Skeletal muscle tissue (tissue), 4 donors: ENCODE data around the gene HACL1. TPM values are rescaled to one million over a fixed set of nuclear protein-coding genes. Genes with fewer than 3 reads are reported as not detected.
"Not testable (repeated sequence)": the region's sequence is repeated elsewhere in the genome, so short reads cannot be mapped to it uniquely, and the experiment has no call there.

ENCODE experiments used
- H3K27ac ChIP-seq: one replicate; pipeline ENCODE4 v1.7.0; 2013; ENCODE audit warnings: mild to moderate bottlenecking, low read depth, low read length, inconsistent platforms
- H3K27me3 ChIP-seq, 3 donors: one replicate each; pipeline ENCODE4 v1.7.0; 2013; ENCODE audit warnings: low read length in 3 of 3; ENCODE audit not compliant: control insufficient read depth in 3 of 3, insufficient read depth in 3 of 3
- H3K36me3 ChIP-seq, 3 donors: one replicate each; pipeline ENCODE4 v1.7.0; 2013; ENCODE audit warnings: low read length in 3 of 3; ENCODE audit not compliant: control insufficient read depth in 3 of 3, insufficient read depth in 3 of 3
- H3K4me1 ChIP-seq, 3 donors: one replicate each; pipeline ENCODE4 v1.7.0; 2013; ENCODE audit warnings: low read length in 3 of 3, mild to moderate bottlenecking in 3 of 3; ENCODE audit not compliant: control insufficient read depth in 3 of 3, insufficient read depth in 3 of 3
- H3K4me3 ChIP-seq, 3 donors: one replicate each; pipeline ENCODE4 v1.7.0; 2013; ENCODE audit warnings: low read length in 3 of 3
- H3K9ac ChIP-seq, 3 donors: one replicate each; pipeline ENCODE4 v1.7.0; 2013; ENCODE audit warnings: low read length in 3 of 3, mild to moderate bottlenecking in 3 of 3, moderate library complexity in 2 of 3, low read depth in 1 of 3
- H3K9me3 ChIP-seq, 3 donors: one replicate each; pipeline ENCODE4 v1.7.0; 2013; ENCODE audit warnings: low read length in 3 of 3; ENCODE audit not compliant: control insufficient read depth in 3 of 3
- total RNA-seq: library from RNA; depleted of rRNA; stranded (reverse); fragments of >200 nt; gene quantifications from one replicate; pipeline ENCODE4 v1.2.3, GENCODE V29; 2014
- donor health status: Osteomylitis.

Gene HACL1
- total RNA-seq, 1 donor from 2014 or later = 16.7 TPM

DNA sequence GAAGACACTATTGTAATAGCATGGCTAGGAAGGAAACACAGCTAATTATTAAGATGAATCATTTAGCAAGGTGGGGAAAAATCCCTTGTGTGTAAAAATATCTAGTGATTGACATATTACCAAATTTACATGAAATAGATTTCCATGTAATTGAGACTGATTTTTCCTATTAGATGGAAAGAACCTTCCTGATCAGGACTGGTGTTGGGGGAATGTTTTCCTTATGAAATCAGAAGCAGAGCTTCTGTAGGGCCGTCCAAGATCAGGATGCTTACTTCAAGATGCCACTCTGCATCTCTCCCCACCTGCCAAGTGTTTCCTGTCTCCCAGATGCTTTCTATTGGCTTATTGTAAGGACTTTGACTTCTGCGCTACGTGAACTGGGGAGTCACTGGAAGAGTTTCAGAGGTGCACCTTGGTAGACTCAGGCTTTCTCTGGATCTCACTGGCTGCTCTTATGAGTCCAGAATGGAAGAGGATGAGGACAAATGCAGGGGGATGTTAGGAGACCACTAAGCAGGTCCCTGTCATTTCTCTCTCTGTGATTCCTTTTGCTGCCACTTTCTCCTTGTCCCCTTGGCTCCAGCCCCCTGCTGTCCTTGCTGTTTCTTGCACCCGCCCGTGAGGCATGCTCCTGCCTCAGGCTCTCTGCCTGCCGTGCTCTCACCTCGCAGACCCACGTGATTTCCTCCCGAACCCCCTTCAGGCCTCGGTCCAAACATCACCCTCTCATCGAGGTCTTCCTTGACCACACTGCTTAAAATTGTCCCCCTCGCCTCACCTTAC lies 30.2 kb upstream of the HACL1 start:
- peaks cover 42 to 57% (median 48%) of the 10 kb centered on the region in 3 donors for H3K4me1 ChIP-seq
- H3K9ac ChIP-seq = peak overlapping the region in 1 of 3 donors; percentile 34
- peak overlapping the region; percentile 61 for H3K27ac ChIP-seq

DNA sequence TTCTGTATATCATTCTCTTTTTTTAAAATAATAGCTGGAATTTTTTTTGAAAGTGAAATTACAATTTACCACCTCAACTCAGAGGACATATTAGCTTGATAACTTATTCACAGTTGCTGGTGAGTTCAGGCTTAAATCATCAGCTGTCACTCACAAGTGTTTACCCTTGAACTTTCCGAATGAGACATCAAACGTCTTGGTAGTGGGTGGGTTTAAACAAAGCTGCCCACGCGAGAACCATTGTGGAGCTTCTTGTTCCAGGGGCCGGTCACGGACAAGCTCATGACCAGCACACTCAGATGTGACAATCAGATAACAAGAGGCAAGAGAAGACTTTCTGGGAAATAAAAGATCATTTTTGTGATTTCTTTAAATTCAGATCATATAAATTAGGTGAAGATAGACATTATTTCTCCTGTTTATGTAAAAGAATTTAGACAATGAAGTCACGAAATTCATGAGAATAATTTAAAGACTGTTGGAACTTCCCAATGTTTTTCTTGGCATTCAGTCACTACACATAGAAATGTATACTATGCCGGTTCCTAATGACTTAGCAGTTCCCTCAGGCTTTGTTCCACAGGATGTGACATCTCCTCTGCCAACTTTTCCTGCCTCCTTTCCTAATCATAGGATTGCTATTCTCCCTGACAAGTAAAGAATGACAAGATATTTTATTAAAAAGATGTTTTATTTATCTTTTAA lies 29.4 kb upstream of the HACL1 start:
- Histone ChIP-seq H3K36me3 (peaks cover 0 to 3% (median 0%) of the 10 kb centered on the region in 3 donors), H3K27me3 (no peaks in the 10 kb centered on the region), H3K4me1 (peaks cover 35 to 50% (median 40%) of the 10 kb centered on the region in 3 donors), H3K4me3 (peak overlapping the region; percentile 35 to 63 (median 57)), H3K9ac (peak overlapping the region; percentile 52 to 63 (median 62)), H3K27ac (peak overlapping the region; percentile 86), H3K9me3 (no peaks in the 10 kb centered on the region)

More for the DNA sequence above, 30.2 kb upstream of the HACL1 start:
- Histone ChIP-seq H3K27me3 (no peaks in the 10 kb centered on the region), H3K4me3 (no peak overlapping the region), H3K9me3 (no peaks in the 10 kb centered on the region), H3K36me3 (peaks cover 0 to 3% (median 0%) of the 10 kb centered on the region in 3 donors)

DNA sequence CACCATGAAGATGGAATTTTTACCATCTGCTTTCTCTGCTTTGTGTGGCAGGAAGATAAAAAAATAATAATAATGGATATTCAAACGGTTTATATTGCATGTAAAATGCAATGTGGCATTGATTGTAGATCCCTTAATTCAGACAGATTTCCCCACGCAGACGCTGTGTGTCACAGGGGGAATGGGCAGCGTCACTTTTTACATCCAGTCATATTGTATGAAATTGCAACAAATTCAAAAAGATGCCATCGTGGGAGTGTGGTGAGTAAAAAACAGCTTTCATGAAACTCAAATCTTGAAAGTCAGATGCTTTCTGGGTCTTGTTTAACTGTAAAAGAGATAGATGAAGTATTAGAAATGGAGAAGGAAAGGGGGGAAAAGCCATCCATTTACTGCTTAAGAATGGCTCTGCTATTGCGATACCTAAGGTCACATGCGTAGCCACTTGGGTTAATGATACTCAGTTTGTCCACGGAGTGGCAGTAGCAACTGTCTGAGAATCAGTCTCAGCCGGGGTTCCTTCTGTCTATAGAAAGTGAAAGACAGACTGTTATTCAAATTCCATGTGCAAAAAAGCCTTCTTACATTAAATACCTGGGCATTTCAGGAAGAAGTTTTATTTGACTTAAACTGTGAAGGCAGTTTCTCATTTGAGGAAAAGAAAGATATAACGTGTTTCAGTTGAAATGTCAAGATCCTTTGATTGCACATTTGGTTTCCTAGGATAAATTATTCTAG lies 28.7 kb upstream of the HACL1 start:
- Histone ChIP-seq H3K36me3 (peaks cover 0 to 3% (median 0%) of the 10 kb centered on the region in 3 donors), H3K4me1 (peaks cover 28 to 43% (median 33%) of the 10 kb centered on the region in 3 donors), H3K27ac (peak overlapping the region; percentile 86), H3K9me3 (no peaks in the 10 kb centered on the region), H3K4me3 (peak overlapping the region; percentile 35 to 63 (median 57)), H3K27me3 (no peaks in the 10 kb centered on the region), H3K9ac (peak overlapping the region; percentile 52 to 63 (median 62))

DNA sequence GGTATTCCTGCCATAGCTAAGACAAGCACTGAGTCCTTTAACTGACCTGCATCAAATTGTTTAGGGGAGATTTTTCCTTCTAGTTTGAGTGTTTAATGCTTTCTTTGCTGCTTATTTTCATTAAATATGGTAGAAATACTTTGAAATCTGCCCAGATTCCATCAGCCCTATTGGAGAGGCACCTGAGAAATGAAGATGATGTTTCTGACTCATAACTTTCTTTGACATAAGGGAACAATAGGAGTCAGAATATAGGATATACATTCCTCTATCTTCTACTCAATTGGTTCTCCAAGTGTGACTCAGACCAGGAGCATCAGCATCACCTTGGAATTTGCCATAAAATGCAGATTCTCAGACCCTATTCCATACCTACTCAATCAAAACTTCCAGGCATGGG lies 27.6 kb upstream of the HACL1 start:
- Histone ChIP-seq H3K4me3 (no peak overlapping the region), H3K36me3 (peaks cover 0 to 3% (median 0%) of the 10 kb centered on the region in 3 donors), H3K4me1 (peaks cover 17 to 33% (median 23%) of the 10 kb centered on the region in 3 donors), H3K27me3 (no peaks in the 10 kb centered on the region), H3K27ac (no peak overlapping the region), H3K9me3 (no peaks in the 10 kb centered on the region), H3K9ac (no peak overlapping the region)

DNA sequence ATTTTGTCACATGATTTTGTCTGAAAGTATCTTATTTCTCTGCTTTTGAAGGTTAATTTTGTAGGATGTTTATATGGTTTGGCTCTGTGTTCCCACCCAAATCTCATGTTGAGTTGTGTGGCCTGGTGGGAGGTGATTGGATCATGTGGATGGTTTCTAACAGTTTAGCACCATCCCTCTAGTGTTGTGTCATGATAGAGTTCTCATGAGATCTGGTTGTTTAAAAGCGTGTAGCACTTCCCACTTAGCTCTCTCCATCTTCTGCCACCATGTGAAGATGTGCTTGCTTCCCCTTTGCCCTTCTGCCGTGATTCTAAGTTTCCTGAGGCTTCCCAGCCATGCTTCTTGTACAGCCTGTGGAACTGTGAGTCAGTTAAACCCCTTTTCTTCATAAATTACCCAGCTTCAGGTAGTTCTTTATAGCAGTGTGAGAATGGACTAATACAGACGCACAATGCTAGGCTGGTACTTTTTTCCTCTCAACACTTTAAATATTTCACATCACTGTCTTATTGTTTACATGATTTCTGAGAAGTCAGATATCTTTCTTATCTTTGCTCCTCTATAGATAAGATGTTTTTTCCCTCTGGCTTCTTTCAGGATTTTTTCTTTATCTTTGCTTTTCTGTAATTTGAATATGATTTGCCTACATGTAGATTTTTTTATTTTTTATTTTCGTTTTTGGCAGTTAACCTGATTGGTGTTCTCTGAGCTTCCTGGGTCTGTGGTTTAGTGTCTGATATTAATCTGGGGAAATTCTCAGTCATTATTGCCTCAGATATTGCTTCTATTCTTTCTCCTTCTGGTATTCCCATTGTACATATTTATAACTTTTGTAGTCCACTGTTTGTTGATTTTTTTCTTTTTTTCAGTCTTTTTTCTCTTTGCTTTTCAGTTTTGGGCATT lies 22.4 kb upstream of the HACL1 start:
- no peak overlapping the region for H3K4me3 ChIP-seq
- H3K27me3 ChIP-seq = no peaks in the 10 kb centered on the region
- no peak overlapping the region for H3K9ac ChIP-seq
- no peak overlapping the region for H3K27ac ChIP-seq
- H3K4me1 ChIP-seq = no peaks in the 10 kb centered on the region
- peaks cover 0 to 10% (median 5%) of the 10 kb centered on the region in 3 donors for H3K36me3 ChIP-seq
- H3K9me3 ChIP-seq = no peaks in the 10 kb centered on the region

DNA sequence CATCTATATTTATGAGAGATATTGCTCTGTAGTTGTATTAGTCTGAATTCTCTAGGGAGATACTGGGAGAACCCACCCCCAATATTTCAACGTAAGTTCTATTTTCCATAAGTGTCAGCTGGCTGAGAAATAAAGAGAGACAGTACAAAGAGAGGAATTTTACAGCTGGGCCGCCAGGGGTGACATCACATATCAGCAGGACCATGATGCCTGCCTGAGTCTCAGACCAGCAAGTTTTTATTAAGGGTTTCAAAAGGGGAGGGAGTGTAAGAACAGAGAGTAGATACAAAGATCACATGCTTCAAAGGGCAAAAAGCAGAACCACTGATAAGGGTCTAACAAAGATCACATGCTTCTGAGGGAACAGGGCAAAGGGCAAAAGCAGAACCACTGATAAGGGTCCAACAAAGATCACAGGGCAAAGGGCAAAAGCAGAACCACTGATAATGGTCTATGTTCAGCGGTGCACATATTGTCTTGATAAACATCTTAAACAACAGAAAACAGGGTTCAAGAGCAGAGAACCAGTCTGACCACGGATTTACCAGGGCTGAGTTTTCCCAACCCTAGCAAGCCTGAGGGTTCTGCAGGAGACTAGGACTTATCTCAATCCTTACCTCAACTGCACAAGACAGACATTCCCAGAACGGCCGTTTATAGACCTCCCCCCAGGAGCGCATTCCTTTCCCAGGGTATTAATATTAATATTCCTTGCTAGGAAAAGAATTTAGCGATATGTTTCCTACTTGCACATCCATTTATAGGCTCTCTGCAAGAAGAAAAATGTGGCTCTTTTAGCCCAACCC lies 18.5 kb upstream of the HACL1 start:
- H3K36me3 ChIP-seq, H3K4me1 ChIP-seq: not testable (repeated sequence)

DNA sequence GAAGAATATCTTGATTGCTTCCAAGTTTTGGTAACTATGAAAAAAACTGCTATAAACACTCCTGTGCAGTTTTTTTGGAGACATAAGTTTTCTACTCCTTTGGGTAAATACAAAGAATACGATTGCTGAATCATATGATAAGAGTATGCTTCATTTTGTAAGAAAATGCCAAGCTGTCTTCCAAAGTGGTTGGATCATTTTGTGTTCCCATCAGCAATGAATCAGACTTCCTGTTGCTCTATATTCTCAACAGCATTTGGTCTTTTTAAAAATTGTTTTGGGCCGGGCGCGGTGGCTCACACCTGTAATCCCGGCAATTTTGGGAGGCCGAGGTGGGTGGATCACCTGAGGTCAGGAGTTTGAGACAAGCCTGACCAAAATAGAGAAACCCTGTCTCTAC lies 14.7 kb upstream of the HACL1 start:
- Histone ChIP-seq H3K9ac (no peak overlapping the region), H3K4me1 (peaks cover 0 to 2% (median 0%) of the 10 kb centered on the region in 3 donors), H3K27me3 (no peaks in the 10 kb centered on the region), H3K4me3 (no peak overlapping the region), H3K27ac (no peak overlapping the region), H3K9me3 (no peaks in the 10 kb centered on the region), H3K36me3 (peaks cover 0 to 6% (median 3%) of the 10 kb centered on the region in 3 donors)

More for the DNA sequence above, 18.5 kb upstream of the HACL1 start:
- not testable (repeated sequence) for H3K9me3 ChIP-seq, H3K27me3 ChIP-seq, H3K27ac ChIP-seq, H3K4me3 ChIP-seq, H3K9ac ChIP-seq

DNA sequence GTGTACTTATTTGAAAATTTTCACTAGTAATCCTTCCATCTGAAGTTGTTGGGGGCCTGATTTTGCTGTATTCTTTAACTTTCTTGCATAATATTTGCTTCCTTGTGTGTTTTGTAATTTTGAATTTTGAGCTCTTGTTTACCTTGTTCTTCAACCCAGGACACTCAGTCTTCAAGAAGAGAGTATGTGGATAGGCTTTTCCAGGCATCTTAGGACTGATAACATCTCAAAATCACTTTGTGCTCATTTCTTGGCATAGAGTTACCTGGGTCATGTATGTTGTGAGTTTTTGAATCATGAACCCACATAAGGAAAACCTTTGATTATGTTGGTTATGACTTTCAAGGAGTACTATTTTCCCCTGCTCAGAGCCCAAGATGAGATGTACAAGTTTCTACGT lies 13.6 kb upstream of the HACL1 start:
- Histone ChIP-seq H3K27me3 (no peaks in the 10 kb centered on the region), H3K4me3 (no peak overlapping the region), H3K9me3 (no peaks in the 10 kb centered on the region), H3K36me3 (no peaks in the 10 kb centered on the region), H3K27ac (no peak overlapping the region), H3K4me1 (peaks cover 2 to 6% (median 5%) of the 10 kb centered on the region in 3 donors), H3K9ac (no peak overlapping the region)
